AG10803 (cell line): ENCODE results near the gene MAP7.

ENCODE experiments used
- DNase-seq: peaks from one replicate; pipeline ENCODE4 v3.0.0; 2010; ENCODE audit warnings: low read depth
- H3K4me3 ChIP-seq: 2 replicates; pipeline ENCODE4 v1.5.1; 2011; ENCODE audit warnings: mild to moderate bottlenecking, low read length, control low read depth
- TF ChIP-seq, protein P1 (sequence below): conservative IDR thresholded peaks from 2 replicates; pipeline ENCODE4 v1.5.1; 2011; ENCODE audit warnings: mild to moderate bottlenecking, low read length, control low read depth, inconsistent platforms

The MAP7 gene

DNA sequence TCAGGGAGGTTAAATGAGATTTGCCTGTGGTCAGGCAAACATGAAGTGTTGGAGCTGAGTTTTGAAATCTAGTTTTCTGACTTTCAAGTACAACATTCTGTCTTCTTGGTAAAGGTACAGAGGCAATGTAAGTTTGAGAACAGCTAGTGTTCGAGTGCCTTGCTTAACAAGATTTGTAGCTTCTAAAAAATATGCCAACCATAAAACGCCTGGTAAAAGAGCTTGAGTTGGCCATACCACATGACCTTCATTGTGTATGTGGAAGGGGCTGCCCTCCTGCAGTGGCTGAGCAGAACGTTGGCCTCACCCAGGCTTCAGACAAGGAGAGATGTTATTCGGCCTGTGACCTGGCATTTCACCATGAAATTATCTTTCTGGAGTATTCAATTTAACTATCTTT lies 86.5 kb downstream of the MAP7 start:
- H3K4me3 ChIP-seq: no peak overlapping the region
- DNase-seq: no peak
- TF ChIP-seq, protein P1, sequence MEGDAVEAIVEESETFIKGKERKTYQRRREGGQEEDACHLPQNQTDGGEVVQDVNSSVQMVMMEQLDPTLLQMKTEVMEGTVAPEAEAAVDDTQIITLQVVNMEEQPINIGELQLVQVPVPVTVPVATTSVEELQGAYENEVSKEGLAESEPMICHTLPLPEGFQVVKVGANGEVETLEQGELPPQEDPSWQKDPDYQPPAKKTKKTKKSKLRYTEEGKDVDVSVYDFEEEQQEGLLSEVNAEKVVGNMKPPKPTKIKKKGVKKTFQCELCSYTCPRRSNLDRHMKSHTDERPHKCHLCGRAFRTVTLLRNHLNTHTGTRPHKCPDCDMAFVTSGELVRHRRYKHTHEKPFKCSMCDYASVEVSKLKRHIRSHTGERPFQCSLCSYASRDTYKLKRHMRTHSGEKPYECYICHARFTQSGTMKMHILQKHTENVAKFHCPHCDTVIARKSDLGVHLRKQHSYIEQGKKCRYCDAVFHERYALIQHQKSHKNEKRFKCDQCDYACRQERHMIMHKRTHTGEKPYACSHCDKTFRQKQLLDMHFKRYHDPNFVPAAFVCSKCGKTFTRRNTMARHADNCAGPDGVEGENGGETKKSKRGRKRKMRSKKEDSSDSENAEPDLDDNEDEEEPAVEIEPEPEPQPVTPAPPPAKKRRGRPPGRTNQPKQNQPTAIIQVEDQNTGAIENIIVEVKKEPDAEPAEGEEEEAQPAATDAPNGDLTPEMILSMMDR: no peak

DNA sequence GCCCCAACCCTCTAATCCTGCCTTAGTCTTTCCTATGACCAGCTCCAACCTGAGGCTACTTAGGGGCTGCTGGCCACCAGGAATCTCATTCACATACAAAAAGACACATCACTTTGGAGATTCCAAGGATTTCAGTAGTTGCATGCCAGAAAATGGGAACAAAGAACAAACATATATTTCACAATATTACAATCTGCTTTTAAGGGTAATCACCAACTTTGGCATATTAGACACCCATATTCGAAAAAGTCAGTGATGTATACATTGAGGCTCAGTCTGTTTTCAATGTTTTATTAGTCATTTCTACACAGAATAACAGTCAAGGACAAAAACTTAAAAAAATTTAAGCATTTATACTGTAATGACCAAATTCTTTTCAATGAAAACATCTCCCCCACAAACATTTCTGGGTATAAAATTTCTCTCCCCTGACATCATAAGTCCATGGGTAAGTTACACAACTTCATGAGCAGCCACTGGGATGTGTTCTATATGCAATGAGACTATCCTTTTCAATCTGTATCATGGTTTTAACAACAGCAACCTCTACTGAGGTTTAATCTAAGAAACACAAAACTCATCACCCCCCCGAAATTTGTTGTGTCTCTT lies 103.5 kb downstream of the MAP7 start:
- no peak overlapping the region for H3K4me3 ChIP-seq
- DNase-seq: peak; percentile 69
- TF ChIP-seq, protein P1: no peak

DNA sequence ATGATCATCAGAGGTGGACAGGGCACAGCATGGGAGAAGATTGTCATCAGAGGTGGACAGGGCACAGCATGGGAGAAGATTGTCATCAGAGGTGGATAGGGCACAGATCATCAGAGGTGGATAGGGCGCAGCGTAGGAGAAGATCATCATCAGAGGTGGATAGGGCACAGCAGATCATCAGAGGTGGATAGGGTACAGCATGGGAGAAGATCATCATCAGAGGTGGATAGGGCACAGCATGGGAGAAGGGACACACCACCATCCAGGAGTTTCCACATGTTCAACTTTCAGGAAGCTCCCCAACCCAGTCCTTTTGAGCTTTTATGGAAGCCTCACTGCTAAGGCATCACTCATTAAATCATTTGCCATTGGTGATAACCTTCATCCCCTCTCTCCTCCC lies 104.1 kb downstream of the MAP7 start:
- no peak overlapping the region for H3K4me3 ChIP-seq
- no peak for DNase-seq
- TF ChIP-seq, protein P1: no peak

DNA sequence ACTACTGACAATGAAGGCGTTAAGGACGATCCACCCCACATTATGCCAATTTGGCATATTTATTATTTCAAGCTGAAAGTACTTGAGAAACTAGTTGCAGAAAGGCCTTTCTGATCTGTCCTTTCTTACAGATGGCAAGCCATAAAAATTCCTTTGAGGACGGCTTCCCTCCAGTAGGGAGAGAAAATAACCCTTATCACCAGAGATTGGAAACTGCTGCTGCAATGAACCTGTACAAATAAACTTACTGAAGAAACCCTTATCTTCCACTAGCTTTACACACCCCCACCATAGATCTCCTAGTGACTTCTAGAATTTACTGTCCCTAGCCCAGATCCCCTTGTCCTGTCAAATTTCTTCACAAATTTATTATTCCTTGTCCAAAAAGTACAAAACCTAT lies 105.2 kb downstream of the MAP7 start:
- TF ChIP-seq, protein P1: no peak
- no peak for DNase-seq
- no peak overlapping the region for H3K4me3 ChIP-seq

DNA sequence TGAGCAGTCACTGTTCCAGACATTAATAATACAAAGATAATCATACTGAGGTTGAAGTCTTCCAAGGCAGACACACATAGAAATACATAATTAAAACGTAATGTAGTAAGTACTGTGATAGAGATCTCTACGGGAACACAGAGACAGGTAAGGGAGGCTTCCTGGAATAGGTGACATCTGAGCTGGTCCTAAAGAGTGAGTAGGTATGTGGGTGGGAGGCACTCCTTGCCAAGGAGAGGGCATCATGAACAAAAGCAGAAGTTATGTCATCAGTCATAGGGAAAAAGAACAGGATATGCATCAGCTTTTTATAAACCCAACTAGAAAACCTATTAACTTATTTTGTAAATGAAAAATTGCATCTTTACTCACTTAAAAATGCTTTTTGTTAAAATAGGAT lies 110.0 kb downstream of the MAP7 start:
- no peak for DNase-seq
- TF ChIP-seq, protein P1: no peak
- no peak overlapping the region for H3K4me3 ChIP-seq

DNA sequence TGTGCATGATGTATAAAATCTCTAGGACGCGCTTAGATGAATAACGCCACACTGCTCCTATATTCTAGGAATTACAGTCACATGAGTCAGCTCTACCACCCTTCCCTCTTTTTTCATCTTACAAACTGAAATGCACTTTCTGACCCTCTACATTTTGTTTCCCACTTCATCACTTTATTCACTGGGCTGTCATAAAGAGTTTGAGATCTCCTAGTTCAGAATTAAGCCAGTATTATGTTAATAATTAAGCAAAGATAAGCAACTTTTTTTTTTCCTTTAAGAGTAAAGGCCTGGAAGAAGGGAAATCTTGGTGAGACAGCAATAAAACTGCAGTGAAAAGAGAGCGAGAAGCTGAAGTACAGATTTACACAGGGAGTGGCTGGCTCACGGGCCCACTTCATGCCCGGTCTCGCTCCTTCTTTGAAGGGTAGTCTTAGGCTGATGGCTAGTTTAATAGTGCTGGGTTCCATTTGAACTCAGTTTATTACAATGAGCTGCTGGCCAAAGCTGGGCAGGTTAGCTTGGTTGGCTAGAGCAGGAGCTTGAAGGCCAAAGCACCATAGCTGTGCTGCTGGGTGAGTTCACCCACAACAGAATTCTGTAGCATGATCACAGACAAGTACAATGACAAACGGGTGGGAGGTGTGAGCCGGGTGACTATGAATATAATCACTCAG lies 110.6 kb downstream of the MAP7 start:
- no peak overlapping the region for H3K4me3 ChIP-seq
- no peak for DNase-seq
- TF ChIP-seq, protein P1: no peak

DNA sequence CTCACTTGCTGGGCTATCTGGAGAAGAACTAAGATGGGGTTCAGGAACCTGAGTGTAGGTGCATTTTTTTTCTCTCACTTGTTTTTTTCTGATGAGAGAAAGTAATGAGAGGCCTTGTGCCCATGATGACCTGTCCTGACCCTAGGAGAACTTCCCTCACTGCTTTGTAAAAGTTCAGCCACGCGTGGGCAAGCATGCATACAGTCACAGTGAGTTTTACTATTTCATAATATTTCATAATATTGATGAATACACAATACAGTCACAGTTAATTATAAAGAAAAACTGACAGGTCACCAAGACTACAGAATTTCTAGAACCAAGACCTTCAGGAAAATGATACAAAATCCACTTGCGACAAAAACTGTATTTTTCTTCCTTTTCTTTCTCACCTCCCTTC lies 111.8 kb downstream of the MAP7 start:
- H3K4me3 ChIP-seq: no peak overlapping the region
- DNase-seq: no peak
- TF ChIP-seq, protein P1: no peak
